Measurements from ENCODE around the gene PRH2.

PRH2 gene

DNA sequence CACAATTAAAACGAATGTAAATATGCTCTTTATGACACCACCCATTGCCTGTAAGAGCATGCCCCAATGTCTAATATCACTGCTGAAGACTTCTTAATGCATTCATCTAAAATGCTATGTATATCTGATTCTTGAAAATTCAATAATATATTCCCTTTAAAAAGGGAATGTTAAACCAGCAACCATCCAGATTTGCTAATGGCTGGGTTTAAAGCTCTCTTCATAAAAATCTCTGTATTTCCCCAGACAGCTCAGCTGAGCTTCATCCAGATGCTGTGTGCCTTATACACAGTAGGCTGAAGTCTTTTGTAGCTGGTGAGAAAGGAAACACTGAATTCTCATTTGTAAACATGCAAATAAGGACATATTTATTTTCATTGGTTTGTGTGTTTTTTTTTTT is 10.1 kb downstream of the PRH2 start, which contains the start of gene TAS2R14:
TAS2R14 (minus strand) TSS at position 101 of the 400 bp plus-strand sequence; CDS start at position 45, 56 bp downstream.
- no peak within 1 kb of the TSS for H3K27ac ChIP-seq
- TF ChIP-seq, protein P1, sequence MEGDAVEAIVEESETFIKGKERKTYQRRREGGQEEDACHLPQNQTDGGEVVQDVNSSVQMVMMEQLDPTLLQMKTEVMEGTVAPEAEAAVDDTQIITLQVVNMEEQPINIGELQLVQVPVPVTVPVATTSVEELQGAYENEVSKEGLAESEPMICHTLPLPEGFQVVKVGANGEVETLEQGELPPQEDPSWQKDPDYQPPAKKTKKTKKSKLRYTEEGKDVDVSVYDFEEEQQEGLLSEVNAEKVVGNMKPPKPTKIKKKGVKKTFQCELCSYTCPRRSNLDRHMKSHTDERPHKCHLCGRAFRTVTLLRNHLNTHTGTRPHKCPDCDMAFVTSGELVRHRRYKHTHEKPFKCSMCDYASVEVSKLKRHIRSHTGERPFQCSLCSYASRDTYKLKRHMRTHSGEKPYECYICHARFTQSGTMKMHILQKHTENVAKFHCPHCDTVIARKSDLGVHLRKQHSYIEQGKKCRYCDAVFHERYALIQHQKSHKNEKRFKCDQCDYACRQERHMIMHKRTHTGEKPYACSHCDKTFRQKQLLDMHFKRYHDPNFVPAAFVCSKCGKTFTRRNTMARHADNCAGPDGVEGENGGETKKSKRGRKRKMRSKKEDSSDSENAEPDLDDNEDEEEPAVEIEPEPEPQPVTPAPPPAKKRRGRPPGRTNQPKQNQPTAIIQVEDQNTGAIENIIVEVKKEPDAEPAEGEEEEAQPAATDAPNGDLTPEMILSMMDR (conservative IDR thresholded peaks at IDR 0.05), result no peak

DNA sequence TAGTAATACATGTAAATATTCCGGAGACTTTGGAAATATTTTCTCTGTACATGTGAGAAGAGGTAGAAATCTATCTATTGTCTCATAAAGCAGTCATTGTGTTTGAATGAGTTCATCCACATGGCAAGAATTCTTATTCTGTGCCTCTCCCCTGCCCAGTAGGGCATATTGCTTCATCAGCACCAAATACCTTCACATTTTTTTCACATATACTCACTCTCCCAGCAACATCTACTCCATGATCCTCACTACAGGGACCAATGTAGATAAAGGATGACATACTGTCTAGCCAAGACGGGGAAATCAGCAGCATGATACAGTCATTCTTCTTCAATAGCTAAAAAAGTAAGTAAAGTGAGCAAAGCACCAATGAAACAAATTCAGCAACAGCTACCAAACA is 11.4 kb downstream of the PRH2 start:
- no peak overlapping the region for H3K27ac ChIP-seq
- TF ChIP-seq, protein P1 (conservative IDR thresholded peaks at IDR 0.05), result no peak

- no peak overlapping the region for H3K27ac ChIP-seq
- TF ChIP-seq, protein P1 (conservative IDR thresholded peaks at IDR 0.05), result no peak
Observed at GRCh38 chr12:10941369-10941768, 12.3 kb downstream of the PRH2 start.

DNA sequence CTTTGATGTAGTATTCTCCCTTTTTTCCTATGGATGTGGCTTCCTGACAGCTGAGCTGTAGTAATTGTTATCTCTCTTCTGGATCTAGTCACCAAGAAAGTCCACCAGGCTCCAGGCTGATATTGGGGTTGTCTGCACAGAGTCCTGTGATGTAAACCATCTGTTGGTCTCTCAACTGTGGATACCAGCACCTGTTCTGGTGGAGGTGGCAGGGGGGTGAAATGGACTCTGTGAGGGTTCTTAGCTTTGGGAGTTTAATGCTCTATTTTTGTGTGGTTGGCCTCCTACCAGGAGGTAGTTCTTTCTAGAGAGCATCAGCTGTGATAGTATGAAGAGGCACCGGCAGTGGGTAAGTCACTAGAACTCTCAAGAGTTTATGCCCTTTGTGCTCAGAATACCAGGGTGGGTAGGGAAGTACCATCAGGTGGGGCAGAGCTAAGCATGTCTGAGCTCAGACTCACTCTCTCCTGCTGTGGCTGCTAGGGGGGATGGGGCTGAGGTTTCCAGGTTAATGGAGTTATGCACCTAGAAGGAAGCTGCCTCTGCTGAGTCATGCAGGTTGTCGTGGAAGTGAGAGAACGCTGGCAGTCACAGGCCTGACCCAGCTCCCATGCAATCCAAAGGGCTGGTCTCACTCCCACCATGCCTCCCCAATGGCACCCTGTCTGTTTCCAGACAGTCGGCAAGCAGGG is 13.0 kb downstream of the PRH2 start:
- no peak overlapping the region for H3K27ac ChIP-seq
- TF ChIP-seq, protein P1 (conservative IDR thresholded peaks at IDR 0.05), result no peak

DNA sequence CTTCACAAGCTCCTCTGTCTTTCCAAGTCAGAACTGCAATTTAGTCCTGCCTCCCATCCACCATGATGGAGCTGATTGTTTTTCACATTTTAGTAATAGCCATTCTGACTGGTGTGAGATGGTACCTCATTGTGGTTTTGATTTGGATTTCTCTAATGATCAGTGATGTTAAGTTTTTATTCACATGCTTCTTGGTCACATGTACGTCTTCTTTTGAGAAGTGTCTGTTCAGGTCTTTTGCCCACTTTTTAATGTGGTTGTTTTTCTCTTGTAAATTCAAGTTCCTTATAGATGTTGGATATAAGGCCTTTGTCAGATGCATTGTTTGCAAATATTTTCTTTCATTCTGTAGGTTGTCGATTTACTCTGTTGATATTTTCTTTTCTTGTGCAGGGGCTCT is 14.1 kb downstream of the PRH2 start:
- no peak overlapping the region for H3K27ac ChIP-seq
- TF ChIP-seq, protein P1 (conservative IDR thresholded peaks at IDR 0.05), result no peak

DNA sequence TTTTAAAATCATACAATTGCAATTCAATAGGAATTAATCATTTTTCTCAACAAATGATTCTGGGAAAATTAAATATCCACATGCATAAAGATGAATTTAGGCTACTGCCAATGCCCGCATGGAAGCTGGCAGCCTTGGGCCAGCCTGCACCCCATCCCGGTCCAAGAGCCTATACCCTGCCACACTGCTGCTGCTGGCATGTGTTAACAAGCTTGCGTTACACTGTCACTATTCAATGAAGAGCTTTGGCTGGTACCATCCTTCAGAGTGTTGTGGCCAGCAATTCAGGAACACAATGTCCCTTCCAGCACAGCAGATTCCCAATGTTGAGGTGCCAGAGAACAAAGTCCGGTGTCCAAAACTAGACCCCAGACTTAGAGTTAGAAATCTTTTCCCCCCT is 23.6 kb downstream of the PRH2 start:
- TF ChIP-seq, protein P1 (conservative IDR thresholded peaks at IDR 0.05), result no peak
- no peak overlapping the region for H3K27ac ChIP-seq

DNA sequence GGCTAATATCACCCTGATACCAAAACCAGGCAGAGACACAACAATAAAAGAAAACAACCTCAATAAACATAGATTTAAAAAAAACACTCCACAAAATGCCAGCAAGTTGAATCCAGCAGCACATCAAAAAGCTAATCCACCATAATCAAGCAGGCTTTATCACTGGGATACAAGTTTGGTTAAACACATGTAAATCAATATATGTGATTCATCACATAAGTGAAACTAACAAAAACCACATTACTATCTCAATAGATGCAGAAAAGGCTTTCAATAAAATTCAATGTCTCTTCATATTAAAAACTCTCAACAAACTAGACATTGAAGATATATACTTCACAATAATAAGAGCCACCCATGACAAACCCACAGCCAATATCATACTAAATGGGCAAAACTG is 27.0 kb downstream of the PRH2 start:
- TF ChIP-seq, protein P1 (conservative IDR thresholded peaks at IDR 0.05), result no peak

More for the DNA sequence above, 27.0 kb downstream of the PRH2 start:
- H3K27ac ChIP-seq, result no peak overlapping the region

Measured in VCaP (cell line).